Esophagus squamous epithelium (tissue), 4 donors: ENCODE results near the gene AP3B1.

Source experiments
- POLR2A ChIP-seq, 4 donors: fragments of 450-650 bp; IDR thresholded peaks; one replicate each; pipeline ENCODE4 v1.6.1; 2017; ENCODE audit warnings: antibody characterized with exemption in 4 of 4, mild to moderate bottlenecking in 4 of 4, moderate library complexity in 3 of 4
- TF ChIP-seq, protein P1 (sequence below), 6 experiments: fragments of 450-650 bp in 4 of 6; fragments of 200-600 bp in 2 of 6; sonication (generic) in 2 of 6; IDR thresholded peaks; one replicate each; pipeline ENCODE4 v1.5.1; 2016 to 2019; ENCODE audit warnings: antibody characterized with exemption in 6 of 6, mild to moderate bottlenecking in 4 of 6, moderate library complexity in 4 of 6

GRCh38 chr5:78265163-78265562 lies 29.3 kb downstream of the AP3B1 start:
- TF ChIP-seq POLR2A (IDR thresholded peaks at IDR 0.05): no peak
- TF ChIP-seq, protein P1, sequence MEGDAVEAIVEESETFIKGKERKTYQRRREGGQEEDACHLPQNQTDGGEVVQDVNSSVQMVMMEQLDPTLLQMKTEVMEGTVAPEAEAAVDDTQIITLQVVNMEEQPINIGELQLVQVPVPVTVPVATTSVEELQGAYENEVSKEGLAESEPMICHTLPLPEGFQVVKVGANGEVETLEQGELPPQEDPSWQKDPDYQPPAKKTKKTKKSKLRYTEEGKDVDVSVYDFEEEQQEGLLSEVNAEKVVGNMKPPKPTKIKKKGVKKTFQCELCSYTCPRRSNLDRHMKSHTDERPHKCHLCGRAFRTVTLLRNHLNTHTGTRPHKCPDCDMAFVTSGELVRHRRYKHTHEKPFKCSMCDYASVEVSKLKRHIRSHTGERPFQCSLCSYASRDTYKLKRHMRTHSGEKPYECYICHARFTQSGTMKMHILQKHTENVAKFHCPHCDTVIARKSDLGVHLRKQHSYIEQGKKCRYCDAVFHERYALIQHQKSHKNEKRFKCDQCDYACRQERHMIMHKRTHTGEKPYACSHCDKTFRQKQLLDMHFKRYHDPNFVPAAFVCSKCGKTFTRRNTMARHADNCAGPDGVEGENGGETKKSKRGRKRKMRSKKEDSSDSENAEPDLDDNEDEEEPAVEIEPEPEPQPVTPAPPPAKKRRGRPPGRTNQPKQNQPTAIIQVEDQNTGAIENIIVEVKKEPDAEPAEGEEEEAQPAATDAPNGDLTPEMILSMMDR (IDR thresholded peaks at IDR 0.05): no peak
